Thoracic aorta endothelial cell (primary cell): ENCODE measurements around the gene TMPRSS11B. TPM values are rescaled to one million over a fixed set of nuclear protein-coding genes. Genes with fewer than 3 reads are reported as not detected.

Experiments
- total RNA-seq: library from RNA; depleted of rRNA; stranded (reverse); fragments of >200 nt; gene quantifications from 2 replicates; pipeline ENCODE4 v1.2.3, GENCODE V29; 2012

Gene TMPRSS11B
- not detected in 2 replicates for total RNA-seq

DNA sequence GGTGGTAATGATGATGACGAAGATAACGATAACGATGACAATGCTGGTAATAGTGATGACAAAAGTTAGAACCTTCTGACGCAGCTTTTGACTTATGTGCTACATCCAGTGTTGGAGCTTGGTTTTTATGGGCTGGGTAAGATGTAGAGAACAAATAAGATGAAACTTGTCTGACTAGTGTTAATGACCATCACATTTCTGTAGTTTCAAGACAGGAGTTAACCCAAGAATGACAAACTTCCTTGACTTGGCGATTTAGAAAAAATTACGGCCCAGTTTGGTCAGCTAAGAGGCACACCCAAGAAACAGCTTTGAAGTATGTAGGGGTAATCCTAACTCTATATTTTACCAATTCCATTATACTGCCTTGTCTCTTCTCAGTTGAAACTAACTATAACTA is at the start of gene TMPRSS11B:
TMPRSS11B (minus strand) TSS at position 101 of the 400 bp plus-strand sequence. CDS start 136 bp downstream, outside the sequence.

Other genes with a start within 250 kb of the TMPRSS11B start
- gene TMPRSS11F, start 115.8 kb downstream of the TMPRSS11B start, total RNA-seq, result not detected in 2 replicates
- gene YTHDC1, start 104.4 kb upstream of the TMPRSS11B start, total RNA-seq, result 61.6 and 66.8 TPM in 2 replicates
- gene TMPRSS11E, start 201.8 kb upstream of the TMPRSS11B start, total RNA-seq, result not detected in 2 replicates